Measurements from ENCODE around the gene AMBP. TPM values are rescaled to one million over a fixed set of nuclear protein-coding genes. Genes with fewer than 3 reads are reported as not detected.

The AMBP gene
- total RNA-seq, 2 experiments from 2014 or later, result not detected

DNA sequence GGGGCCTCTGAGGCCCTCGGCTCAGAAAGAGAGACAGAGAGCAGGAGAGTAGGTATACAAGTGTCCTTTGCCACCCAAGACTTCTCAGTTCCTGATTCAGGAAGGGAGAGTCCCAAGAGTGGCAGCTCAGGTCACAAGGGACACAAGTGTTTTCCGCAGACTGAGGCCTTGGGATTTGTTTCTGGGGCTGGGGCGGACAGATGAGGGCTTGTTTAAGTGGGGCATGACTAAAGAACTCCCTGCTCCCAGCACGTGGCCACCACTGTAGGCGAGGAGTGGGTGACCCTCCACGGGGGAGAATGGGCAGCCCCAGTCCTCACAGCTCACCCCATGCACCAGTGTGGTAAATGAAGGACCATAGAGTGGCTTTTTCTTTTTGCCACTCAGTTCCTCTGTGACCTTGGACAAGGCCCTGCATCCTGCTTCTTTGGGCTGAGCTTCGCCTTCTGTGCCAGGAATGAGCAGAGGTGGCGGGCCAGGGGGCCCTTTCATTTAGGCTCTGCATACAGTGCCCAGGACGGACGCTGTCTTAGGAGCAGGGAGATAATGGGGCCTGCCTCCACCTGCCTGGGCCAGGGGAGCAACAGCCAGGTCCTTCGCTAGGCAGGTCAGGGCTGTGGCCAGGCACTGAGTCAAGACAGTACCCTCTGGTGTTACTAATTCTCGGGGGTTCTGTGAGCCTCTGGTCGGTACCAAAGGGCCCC, 50.8 kb downstream of the AMBP start:
- Mint-ChIP-seq H3K36me3 (no peaks in the 10 kb centered on the region), H3K27me3 (peaks cover 5% of the 10 kb centered on the region), H3K4me1 (peaks cover 1% of the 10 kb centered on the region), H3K27ac (no peak overlapping the region), H3K4me3 (no peak overlapping the region), H3K9me3 (peaks cover 13% of the 10 kb centered on the region)
- no peak for ATAC-seq (ENCODE audit: low read depth)
- POLR2A ChIA-PET, result no interaction called here
- no peak for DNase-seq

DNA sequence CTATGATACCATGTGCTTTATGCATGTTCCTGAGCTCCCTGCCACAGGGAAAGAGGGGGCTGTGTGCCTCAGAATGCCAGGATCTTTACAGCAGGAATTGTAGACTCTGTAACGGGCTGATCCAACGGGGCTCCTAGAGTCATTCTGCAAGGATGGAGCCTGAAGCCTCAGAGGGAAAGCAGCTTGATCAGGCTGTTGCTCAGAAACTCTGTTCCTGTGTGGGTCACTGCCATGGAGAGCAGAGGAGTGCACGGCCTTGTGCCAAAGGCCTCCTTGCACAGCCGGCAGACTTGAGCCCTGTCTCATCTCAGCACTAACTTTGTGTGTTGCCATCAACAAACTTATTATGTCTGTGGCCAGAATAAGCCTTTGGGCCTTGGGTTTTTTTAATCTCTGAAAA, 51.8 kb downstream of the AMBP start:
- POLR2A ChIA-PET, result no interaction called here
- peaks cover 1% of the 10 kb centered on the region for H3K4me1 Mint-ChIP-seq
- ATAC-seq (ENCODE audit: low read depth) (no peak), DNase-seq (no peak)
- peaks cover 13% of the 10 kb centered on the region for H3K9me3 Mint-ChIP-seq
- H3K27ac Mint-ChIP-seq, result no peak overlapping the region
- peaks cover 5% of the 10 kb centered on the region for H3K27me3 Mint-ChIP-seq
- H3K4me3 Mint-ChIP-seq, result no peak overlapping the region
- no peaks in the 10 kb centered on the region for H3K36me3 Mint-ChIP-seq

DNA sequence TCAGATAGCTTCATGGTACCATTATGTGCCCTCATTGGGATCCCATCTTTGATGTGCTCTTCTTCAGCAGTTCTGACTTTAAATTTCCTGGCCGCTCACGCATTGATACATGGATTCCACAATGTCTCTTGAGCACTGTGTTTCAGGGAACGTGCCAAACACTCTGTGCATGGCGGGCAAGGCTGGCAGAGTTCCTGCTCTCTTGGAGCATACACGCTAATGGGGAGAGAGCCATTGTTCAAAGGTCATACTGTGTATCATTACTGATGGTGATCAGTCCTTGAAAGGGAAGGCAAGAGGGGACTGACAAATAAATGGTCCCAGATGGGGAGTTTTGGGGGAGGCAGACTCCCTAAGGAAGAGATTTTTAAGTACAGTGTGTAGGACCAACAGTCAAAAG, 52.3 kb downstream of the AMBP start:
- no peak for ATAC-seq (ENCODE audit: low read depth)
- peaks cover 5% of the 10 kb centered on the region for H3K27me3 Mint-ChIP-seq
- no peak for DNase-seq
- no peak overlapping the region for H3K27ac Mint-ChIP-seq
- no peaks in the 10 kb centered on the region for H3K36me3 Mint-ChIP-seq
- peaks cover 1% of the 10 kb centered on the region for H3K4me1 Mint-ChIP-seq
- POLR2A ChIA-PET, result no interaction called here
- no peak overlapping the region for H3K4me3 Mint-ChIP-seq
- H3K9me3 Mint-ChIP-seq, result peaks cover 13% of the 10 kb centered on the region

DNA sequence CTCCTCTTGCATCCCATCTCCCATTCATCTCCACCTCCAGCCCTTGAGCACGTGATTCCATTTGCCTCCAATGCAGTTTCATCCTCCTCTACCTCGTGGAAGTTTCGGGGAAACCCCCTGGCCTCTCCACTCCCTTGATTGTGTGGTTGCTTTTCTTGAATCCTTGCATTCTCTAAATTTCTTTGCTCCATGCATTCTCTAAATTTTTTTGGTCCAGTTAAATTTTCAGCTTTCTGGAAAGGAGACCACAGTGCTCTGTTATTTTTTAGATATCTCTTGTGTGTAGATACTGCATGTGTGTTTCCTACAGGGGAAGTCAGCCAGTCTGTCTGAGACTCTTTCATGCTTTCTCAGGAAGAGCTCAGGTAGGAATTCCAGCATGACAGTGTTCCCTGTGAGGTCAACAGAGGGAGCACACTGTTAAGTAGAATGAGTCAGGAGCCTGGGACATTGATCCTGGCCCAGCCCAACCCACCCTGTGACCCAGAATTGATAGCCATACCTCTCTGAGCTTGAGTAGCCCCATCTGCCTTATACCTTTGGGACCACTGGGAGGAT, 52.8 kb downstream of the AMBP start:
- peaks cover 13% of the 10 kb centered on the region for H3K9me3 Mint-ChIP-seq
- H3K27me3 Mint-ChIP-seq, result peaks cover 5% of the 10 kb centered on the region
- DNase-seq (no peak), ATAC-seq (ENCODE audit: low read depth) (no peak)
- POLR2A ChIA-PET, result no interaction called here
- no peak overlapping the region for H3K4me3 Mint-ChIP-seq
- no peaks in the 10 kb centered on the region for H3K36me3 Mint-ChIP-seq
- H3K27ac Mint-ChIP-seq, result no peak overlapping the region
- H3K4me1 Mint-ChIP-seq, result peaks cover 1% of the 10 kb centered on the region

DNA sequence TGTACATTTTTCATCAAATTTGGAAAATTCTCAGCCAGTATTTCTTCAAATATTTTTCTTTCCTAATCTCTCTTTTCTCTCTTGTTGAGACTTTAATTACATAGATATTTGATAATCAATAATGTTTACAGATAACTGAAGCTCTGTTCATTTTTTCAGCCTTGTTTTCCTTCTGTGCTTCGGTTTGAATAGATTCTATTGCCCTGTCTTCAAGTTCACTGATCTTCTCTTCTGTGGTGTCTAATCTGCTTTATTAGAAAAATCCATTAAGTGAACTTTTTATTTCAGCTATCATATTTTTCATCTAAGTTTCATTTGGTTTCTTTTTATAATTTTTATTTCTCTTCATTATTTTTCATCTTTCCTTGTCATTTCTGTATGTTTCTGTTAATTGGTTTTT, 54.1 kb downstream of the AMBP start:
- no peaks in the 10 kb centered on the region for H3K4me1 Mint-ChIP-seq
- no peak for ATAC-seq (ENCODE audit: low read depth)
- POLR2A ChIA-PET, result no interaction called here
- no peak overlapping the region for H3K27ac Mint-ChIP-seq
- peaks cover 13% of the 10 kb centered on the region for H3K9me3 Mint-ChIP-seq
- DNase-seq, result no peak
- H3K27me3 Mint-ChIP-seq, result peaks cover 5% of the 10 kb centered on the region
- no peaks in the 10 kb centered on the region for H3K36me3 Mint-ChIP-seq
- H3K4me3 Mint-ChIP-seq, result no peak overlapping the region

DNA sequence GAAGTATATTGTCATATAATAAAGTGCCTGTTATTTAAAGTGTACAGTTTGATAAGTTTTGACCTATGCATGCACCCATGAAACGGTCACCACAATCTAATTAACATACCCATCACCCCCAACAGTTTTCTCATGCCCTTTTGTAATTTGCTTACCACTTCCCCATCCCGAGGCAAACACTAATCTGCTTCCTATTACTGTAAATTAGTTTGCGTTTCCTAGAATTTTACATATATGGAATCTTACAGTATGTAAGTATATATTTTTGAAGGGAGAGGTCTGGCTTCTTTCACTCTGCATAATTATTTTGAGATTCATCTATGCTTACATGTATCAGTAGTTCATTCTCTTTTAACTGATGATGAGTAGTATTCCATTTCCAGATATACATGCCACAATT, 56.5 kb downstream of the AMBP start:
- peaks cover 5% of the 10 kb centered on the region for H3K27me3 Mint-ChIP-seq
- peaks cover 13% of the 10 kb centered on the region for H3K9me3 Mint-ChIP-seq
- DNase-seq (no peak), ATAC-seq (ENCODE audit: low read depth) (no peak)
- POLR2A ChIA-PET, result no interaction called here
- H3K4me3 Mint-ChIP-seq, result no peak overlapping the region
- H3K4me1 Mint-ChIP-seq, result no peaks in the 10 kb centered on the region
- H3K36me3 Mint-ChIP-seq, result no peaks in the 10 kb centered on the region
- no peak overlapping the region for H3K27ac Mint-ChIP-seq

DNA sequence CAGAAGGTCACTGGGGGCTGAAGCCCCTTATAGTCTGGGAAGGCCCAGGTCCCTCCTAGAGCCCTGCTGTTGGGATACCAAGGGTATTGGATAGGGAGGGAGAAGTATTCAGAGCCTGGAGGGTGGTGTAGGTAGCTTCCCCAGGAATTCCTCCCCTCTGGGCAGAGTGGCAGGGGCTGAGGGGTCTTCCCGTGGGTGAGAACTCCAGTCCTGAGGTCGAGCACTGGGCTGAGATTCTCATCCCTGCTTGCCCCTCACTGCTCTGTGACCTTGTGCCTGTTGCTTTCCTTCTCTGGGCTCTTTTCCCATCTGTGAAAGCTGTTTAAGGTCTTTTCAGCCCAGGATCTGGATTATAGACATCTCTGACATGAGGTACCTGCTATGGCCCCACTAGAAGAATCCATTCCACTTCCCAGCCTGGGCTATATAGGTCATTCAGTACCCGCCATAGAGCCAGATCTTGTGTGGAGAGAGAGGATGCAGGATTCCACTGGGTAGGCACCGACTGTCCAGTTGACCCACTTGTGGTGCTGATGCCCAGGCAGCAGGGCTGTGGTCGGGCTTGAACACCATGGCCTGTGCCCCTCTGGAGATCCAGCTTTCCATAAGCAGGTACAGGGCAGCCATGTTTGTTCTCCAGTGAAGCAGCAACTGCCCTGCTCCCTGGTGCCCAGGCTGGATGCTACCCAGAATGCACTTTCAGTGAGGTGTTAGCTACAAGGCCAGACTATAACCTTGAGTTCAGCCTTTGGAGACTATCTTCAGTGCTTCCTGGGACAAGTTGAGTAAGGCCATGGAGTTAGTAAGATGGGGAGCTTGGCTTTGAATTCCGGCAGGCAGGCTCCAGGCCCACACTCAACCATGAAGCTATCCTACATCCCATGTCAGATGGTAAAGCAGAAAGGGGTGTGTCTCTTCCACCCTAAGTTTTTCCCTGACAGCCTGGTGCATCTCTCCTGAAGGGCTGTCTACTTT, 60.1 kb downstream of the AMBP start:
- DNase-seq, result peak; percentile 3
- no peak for ATAC-seq (ENCODE audit: low read depth)
- no peaks in the 10 kb centered on the region for H3K9me3 Mint-ChIP-seq
- no peaks in the 10 kb centered on the region for H3K27me3 Mint-ChIP-seq
- H3K36me3 Mint-ChIP-seq, result no peaks in the 10 kb centered on the region
- no peak overlapping the region for H3K4me3 Mint-ChIP-seq
- H3K27ac Mint-ChIP-seq, result no peak overlapping the region
- H3K4me1 Mint-ChIP-seq, result no peaks in the 10 kb centered on the region
- POLR2A ChIA-PET, result no interaction called here

DNA sequence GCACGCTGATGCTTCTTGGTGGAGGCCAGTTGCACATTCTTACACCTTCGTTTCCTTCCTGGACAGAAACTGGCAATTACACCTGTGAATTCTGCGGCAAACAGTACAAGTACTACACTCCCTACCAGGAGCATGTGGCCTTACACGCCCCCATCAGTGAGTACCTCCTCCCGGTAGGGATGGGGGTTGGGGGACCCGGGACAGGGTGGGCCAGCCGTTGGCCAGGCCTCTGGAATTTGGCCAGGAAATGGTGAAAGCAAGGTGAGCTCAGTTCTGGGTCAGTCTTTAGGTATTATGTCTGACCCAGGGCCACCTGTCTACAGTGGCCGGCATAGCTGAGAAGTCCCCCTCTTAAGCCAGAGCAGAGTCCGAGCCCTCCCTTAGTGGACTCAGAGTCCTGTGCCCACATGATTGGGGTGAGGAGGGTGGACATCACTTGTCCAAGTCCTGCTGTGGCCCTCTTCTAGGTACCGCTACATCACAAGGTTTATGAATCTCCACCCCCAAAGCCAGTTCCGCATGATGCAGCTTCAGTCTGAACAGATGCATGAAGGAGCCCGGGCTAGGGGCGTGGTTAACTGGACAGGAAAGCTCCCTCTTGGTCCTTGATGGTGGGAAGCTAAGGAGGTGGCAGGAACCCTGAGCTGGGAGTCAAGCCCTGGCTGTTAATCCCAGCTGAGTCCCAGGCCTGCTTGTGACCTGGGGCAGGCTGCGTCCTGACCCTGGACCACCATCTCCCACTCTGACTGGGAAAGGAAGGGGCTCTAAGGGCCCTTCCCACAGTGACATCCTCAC, 61.3 kb downstream of the AMBP start:
- H3K27ac Mint-ChIP-seq, result no peak overlapping the region
- peaks cover 3% of the 10 kb centered on the region for H3K27me3 Mint-ChIP-seq
- no peaks in the 10 kb centered on the region for H3K9me3 Mint-ChIP-seq
- POLR2A ChIA-PET, result no interaction called here
- peak; percentile 12 for DNase-seq
- H3K36me3 Mint-ChIP-seq, result no peaks in the 10 kb centered on the region
- H3K4me3 Mint-ChIP-seq, result no peak overlapping the region
- H3K4me1 Mint-ChIP-seq, result no peaks in the 10 kb centered on the region
- no peak for ATAC-seq (ENCODE audit: low read depth)

DNA sequence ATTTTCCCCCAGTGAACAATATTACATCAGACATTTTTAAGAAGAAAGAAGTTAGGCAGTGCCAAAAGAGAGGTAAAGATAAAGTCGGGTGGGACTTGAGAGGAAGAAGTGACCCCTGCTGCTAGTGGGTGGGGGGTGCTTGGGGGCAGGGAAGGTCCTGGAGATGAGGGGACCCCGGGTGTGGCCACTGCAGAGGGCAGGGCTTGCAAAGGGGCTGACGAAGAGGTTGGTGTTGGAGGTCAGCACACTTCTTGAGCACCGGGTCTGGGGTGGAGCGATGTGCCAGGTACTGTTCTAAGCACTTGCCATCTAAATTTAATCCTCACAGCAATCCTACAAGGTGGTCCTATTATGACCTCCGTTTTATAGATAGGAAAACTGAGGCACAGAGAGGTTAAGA, 62.0 kb downstream of the AMBP start:
- H3K36me3 Mint-ChIP-seq, result no peaks in the 10 kb centered on the region
- H3K27me3 Mint-ChIP-seq, result peaks cover 3% of the 10 kb centered on the region
- no peak overlapping the region for H3K27ac Mint-ChIP-seq
- H3K4me3 Mint-ChIP-seq, result no peak overlapping the region
- H3K9me3 Mint-ChIP-seq, result no peaks in the 10 kb centered on the region
- no peak for DNase-seq
- POLR2A ChIA-PET, result no interaction called here
- no peaks in the 10 kb centered on the region for H3K4me1 Mint-ChIP-seq
- no peak for ATAC-seq (ENCODE audit: low read depth)

DNA sequence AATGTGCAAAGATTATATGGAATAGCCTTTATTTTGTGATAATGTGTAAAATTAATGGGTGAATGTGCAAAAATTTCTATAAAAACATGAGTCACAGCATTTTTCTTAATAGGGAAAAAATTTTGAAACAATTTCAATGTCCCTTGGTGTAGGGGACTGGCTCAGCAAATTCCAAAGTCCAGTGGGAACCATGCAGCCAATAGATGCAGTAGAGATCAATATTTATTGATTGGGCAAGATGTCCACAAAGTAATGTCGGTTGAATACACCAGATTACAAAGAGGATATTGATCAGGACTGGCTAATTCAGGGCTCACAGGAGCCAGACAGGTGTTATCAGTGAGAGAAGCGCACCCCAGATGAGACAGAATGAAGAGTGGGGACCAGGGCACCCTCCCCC, 62.5 kb downstream of the AMBP start:
- no peak for DNase-seq
- Mint-ChIP-seq H3K9me3 (no peaks in the 10 kb centered on the region), H3K36me3 (no peaks in the 10 kb centered on the region), H3K4me1 (no peaks in the 10 kb centered on the region), H3K4me3 (no peak overlapping the region), H3K27ac (no peak overlapping the region), H3K27me3 (peaks cover 3% of the 10 kb centered on the region)
- ATAC-seq (ENCODE audit: low read depth), result no peak
- POLR2A ChIA-PET, result no interaction called here

DNA sequence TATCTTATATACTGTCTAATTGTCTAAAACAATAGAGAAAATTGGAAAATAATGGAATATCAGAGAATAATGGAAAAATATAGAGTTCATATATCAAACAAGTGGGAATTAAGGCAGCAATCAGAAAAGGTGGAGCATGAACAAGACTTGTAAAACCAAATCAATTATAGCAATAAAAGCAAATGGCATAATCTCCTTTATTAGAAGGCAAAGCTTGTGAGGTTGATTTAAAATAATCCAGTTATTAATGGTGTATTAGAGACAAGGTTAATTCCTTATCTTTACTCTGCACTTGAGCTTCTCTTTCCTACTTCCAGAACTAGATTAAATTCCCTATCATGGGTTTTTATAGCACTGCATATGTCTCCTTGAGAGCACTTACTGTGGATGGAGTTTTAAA, 64.1 kb downstream of the AMBP start:
- DNase-seq, result no peak
- H3K36me3 Mint-ChIP-seq, result no peaks in the 10 kb centered on the region
- no peaks in the 10 kb centered on the region for H3K9me3 Mint-ChIP-seq
- POLR2A ChIA-PET, result no interaction called here
- peaks cover 3% of the 10 kb centered on the region for H3K27me3 Mint-ChIP-seq
- H3K4me3 Mint-ChIP-seq, result no peak overlapping the region
- H3K4me1 Mint-ChIP-seq, result no peaks in the 10 kb centered on the region
- no peak for ATAC-seq (ENCODE audit: low read depth)
- no peak overlapping the region for H3K27ac Mint-ChIP-seq

DNA sequence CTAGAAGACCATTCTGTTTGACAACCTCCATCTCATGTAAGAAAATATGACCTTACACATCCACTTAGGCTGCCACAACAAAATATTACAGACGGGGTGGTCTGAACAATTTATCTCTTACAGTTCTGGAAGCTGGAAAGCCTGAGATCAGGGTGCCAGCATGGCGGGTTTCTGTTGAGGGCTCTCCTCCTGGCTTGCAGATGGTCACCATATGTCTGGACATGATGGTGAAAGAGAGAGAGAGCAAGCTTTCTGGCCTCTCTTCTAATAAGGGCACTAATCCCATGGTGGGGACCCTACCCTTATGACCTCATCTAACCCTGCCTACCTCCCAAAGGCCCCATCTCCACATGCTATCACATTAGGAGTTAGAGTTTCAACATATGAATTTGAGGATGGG, 66.0 kb downstream of the AMBP start:
- Mint-ChIP-seq H3K27ac (no peak overlapping the region), H3K36me3 (no peaks in the 10 kb centered on the region), H3K4me1 (no peaks in the 10 kb centered on the region), H3K27me3 (peaks cover 3% of the 10 kb centered on the region), H3K4me3 (no peak overlapping the region), H3K9me3 (no peaks in the 10 kb centered on the region)
- DNase-seq (no peak), ATAC-seq (ENCODE audit: low read depth) (no peak)
- POLR2A ChIA-PET, result no interaction called here

DNA sequence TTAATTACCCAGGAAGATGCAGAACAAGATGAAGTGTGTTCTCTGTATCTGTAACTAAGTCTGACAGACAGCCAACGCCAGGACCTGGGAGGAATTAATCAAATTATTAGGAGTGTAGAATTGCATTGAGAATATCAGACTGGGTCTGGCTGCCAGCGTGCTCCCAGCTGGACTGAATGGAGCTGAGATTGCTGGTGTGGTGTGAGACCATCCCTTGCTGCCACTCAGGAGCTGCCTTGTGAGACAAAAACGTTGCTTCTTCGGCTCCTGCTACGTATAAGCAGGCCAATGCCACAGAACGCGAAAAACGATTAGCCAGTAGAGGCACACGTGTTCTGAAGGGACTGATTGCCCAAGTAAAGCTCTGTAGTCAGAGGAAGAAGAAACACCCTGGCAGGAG, 66.8 kb downstream of the AMBP start:
- no peak overlapping the region for H3K4me3 Mint-ChIP-seq
- H3K9me3 Mint-ChIP-seq, result no peaks in the 10 kb centered on the region
- POLR2A ChIA-PET, result no interaction called here
- no peaks in the 10 kb centered on the region for H3K4me1 Mint-ChIP-seq
- DNase-seq (peak; percentile 3), ATAC-seq (ENCODE audit: low read depth) (no peak)
- no peaks in the 10 kb centered on the region for H3K36me3 Mint-ChIP-seq
- H3K27ac Mint-ChIP-seq, result no peak overlapping the region
- peaks cover 3% of the 10 kb centered on the region for H3K27me3 Mint-ChIP-seq

Data from activated naive CD8-positive, alpha-beta T cell treated with anti-CD3 and anti-CD28 coated beads, Interleukin-2, amount 10 ng/mL, durations not matched to agents 7 days and 5 days (primary cell).